ENCODE data around the gene RBP3.

The RBP3 gene

GRCh38 chr10:47348138-47348651 is at the start of gene RBP3:
TSS of gene RBP3 (plus strand) at chr10:47348363. CDS start at chr10:47348485, 122 bp downstream.
- no peak for FAIRE-seq
- no peak for DNase-seq (ENCODE audit: insufficient read length, low spot score)

DNA sequence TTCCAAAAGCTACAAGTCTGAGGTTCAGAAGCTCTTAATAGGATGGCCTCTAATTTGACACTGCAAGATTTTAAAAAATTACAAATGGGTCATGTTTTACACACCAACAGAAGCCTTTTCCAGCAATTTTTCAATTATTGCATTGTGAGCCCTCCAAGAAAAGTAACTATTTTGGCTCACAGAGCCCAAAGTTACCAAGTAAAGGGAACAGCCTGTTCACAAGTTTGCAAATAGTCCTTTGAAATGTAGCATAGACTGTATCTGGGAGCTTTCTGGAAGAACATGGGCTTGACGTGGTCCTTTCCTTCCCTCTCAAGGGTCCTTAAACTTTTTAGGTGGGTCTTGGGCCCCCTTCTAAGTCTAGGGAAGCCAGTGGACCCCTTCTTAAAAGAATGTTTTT is 49.4 kb upstream of the RBP3 start:
- DNase-seq (ENCODE audit: insufficient read length, low spot score) (no peak), FAIRE-seq (no peak)

GRCh38 chr10:47299611-47300428 is 48.3 kb upstream of the RBP3 start, which contains the start of gene GDF10:
TSS of gene GDF10 (plus strand) at chr10:47300197. CDS start at chr10:47300652, 455 bp downstream.
- no peak for FAIRE-seq
- DNase-seq (ENCODE audit: insufficient read length, low spot score): no peak

GRCh38 chr10:47300429-47300931 is 47.7 kb upstream of the RBP3 start:
- no peak for DNase-seq (ENCODE audit: insufficient read length, low spot score)
- FAIRE-seq: no peak

GRCh38 chr10:47301833-47302232 is 46.3 kb upstream of the RBP3 start:
- DNase-seq (ENCODE audit: insufficient read length, low spot score) (no peak), FAIRE-seq (no peak)

- FAIRE-seq (no peak), DNase-seq (ENCODE audit: insufficient read length, low spot score) (no peak)
Measured at GRCh38 chr10:47303105-47303504, 45.1 kb upstream of the RBP3 start.

GRCh38 chr10:47303866-47304265 is 44.3 kb upstream of the RBP3 start:
- no peak for FAIRE-seq
- DNase-seq (ENCODE audit: insufficient read length, low spot score): no peak

DNA sequence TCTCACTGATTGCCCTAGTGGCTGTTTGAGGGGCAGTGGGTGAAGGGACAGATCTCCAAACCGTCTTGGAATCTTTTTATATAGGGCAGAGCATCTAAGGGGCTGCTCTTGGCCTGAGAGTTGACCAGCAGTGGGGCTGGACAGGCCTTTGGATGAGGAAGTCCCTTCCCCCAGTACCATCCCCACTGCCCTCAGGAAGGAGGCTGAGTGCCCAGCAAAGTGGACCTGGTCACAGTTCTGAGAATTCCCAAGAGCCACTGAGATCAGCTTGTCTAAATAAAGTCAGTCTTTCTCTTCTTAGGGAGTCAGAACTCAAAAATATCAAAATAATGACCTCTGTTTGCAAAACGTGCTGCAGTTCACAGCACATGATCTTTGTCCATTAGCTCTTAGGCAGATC is 42.6 kb upstream of the RBP3 start:
- DNase-seq (ENCODE audit: insufficient read length, low spot score): no peak
- no peak for FAIRE-seq

GRCh38 chr10:47306387-47307210 is 41.6 kb upstream of the RBP3 start:
- FAIRE-seq: no peak
- DNase-seq (ENCODE audit: insufficient read length, low spot score): no peak

DNA sequence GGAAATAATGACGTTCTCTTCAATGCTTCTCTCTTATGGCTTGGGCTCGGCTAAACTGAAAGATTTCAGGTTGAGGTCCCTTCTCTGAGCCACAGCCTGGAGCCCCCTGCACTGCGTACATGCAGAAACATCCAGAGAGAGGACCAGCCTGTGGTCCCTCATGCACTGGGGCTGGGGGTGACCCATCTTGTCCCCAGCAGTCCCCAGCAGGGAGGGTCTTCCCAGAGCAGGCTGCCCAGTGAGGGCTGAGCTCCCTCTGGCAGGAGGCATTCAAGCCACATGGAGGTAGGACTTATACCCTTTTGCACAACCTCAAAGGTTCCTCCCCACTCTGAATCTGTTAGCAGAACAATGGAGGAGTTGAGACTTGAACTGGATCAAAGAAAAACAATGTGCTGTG is 40.8 kb upstream of the RBP3 start:
- no peak for FAIRE-seq
- no peak for DNase-seq (ENCODE audit: insufficient read length, low spot score)

DNA sequence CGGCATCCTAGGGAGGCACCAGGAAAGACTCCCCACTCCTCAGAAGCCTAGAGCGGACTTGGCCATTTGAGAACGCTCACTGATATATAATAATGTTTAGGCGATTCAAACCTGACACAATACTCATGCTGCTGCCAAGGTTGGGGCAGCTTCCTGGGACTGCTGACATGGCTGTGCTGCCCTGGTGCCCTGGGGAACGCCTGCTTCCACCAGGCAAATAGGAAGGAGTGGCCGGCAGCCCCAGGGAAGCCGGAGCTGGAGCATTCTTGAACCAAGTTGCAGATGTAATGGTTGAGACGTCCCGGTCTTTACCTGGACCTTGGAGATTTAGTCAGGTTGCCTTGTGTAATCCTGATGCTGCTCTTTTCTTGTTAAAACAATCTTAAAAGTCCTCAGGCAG is 39.4 kb upstream of the RBP3 start:
- DNase-seq (ENCODE audit: insufficient read length, low spot score) (no peak), FAIRE-seq (no peak)

DNA sequence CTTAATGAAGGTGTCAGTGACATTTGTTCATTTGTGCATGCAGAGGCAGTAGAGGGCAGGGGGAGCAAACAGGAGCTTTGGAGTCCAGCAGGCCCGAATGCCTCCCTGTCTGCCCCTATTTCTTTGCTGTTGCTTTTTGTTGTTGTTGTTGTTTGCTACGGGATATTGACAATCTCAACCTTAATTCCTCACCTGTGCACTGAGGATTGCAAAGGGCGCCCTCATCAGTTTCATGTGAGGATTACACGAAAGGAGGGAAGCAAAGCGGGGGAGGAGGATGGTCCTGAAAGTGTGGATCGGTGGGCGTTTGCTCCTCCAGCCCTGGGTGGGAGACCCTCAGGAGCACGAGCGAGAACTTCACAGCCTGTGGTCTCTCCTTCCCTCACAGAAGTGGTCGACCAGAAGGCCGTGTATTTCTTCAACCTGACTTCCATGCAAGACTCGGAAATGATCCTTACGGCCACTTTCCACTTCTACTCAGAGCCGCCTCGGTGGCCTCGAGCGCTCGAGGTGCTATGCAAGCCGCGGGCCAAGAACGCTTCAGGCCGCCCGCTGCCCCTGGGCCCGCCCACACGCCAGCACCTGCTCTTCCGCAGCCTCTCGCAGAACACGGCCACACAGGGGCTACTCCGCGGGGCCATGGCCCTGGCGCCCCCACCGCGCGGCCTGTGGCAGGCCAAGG is 38.6 kb upstream of the RBP3 start:
- DNase-seq (ENCODE audit: insufficient read length, low spot score): no peak
- FAIRE-seq: no peak

- DNase-seq (ENCODE audit: insufficient read length, low spot score) (no peak), FAIRE-seq (no peak)
Measured at GRCh38 chr10:47310090-47310505, 38.1 kb upstream of the RBP3 start.

DNA sequence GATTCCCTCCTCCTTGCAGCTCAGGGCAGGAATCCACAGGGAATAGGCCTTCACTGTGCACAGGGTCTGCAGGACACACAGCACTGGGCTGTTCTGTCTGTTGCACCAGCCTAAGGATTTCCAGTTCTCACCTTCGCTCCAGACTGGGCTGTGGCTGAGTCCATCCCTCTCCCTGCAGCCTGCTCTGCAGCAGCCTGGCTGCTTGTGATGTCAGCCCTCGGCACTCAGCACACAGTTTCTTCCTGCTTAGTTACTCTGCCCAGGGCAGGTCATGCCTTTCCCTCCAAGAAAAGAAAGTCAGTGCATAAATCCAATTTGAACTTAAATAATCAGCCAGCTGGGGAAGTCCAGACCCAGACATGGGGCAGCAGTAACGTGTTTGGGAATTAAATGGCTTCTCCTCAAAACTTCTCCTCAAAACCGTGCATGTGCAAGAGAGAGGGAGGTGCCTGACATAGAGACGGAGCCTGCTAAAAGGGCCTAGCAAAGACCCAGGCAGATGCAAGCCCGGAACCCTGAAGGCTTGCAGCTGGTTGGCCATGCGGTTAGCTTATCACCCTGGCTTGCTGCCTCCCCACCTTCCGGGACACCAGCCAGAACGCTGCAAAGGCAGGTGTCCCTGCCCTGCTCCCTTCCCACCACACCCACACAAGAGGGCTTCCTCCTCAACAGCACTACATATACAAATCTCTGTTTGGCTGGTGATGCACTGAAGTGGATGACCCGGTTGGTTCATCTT is 36.8 kb upstream of the RBP3 start:
- FAIRE-seq (no peak), DNase-seq (ENCODE audit: insufficient read length, low spot score) (no peak)

- DNase-seq (ENCODE audit: insufficient read length, low spot score) (peak; percentile 88), FAIRE-seq (no peak)
Measured at GRCh38 chr10:47311932-47312662, 36.1 kb upstream of the RBP3 start.

DNA sequence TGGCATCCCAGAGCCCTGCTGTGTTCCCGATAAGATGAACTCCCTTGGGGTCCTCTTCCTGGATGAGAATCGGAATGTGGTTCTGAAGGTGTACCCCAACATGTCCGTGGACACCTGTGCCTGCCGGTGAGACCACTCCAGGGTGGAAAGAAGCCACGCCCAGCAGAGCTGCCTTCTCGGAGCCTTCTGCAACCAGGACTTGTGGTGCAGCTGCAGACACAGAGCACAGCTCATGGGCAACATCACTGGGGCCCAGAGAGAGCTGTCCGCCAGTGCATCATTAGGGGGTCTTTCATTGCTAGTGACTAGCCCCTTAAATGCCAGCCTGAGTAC is 35.5 kb upstream of the RBP3 start:
- DNase-seq (ENCODE audit: insufficient read length, low spot score): no peak
- FAIRE-seq: no peak

GRCh38 chr10:47314416-47314970 is 33.7 kb upstream of the RBP3 start:
- FAIRE-seq: no peak

GRCh38 chr10:47315421-47315820 is 32.7 kb upstream of the RBP3 start:
- FAIRE-seq (no peak), DNase-seq (ENCODE audit: insufficient read length, low spot score) (no peak)

More at GRCh38 chr10:47314416-47314970, 33.7 kb upstream of the RBP3 start:
- no peak for DNase-seq (ENCODE audit: insufficient read length, low spot score)

GRCh38 chr10:47316131-47316530 is 32.0 kb upstream of the RBP3 start:
- no peak for FAIRE-seq
- no peak for DNase-seq (ENCODE audit: insufficient read length, low spot score)
